ENCODE data around the gene PHC2.

PHC2 gene

DNA sequence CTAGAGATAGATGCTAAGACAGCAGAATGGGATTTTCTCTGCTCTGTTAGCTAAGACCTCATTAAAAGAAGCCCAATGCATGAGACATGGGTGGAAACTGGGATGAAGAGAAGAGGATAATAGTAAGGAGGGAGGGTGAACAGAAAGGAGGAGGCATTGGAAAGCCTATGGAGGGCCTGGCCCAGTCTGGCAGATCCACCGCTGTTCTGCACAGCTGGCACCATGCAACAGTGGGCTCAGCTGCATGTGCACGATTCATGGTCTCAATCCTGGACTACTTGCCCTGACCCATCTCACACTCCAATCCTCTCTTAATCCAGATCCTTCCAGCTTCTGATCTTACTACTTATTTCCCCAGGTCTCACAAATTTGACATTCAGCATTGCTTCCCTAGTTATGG, 2.2 kb downstream of the PHC2 start:
- peak overlapping the region; percentile 67 for H3K4me3 ChIP-seq (ENCODE audit: low read depth, low read length)

DNA sequence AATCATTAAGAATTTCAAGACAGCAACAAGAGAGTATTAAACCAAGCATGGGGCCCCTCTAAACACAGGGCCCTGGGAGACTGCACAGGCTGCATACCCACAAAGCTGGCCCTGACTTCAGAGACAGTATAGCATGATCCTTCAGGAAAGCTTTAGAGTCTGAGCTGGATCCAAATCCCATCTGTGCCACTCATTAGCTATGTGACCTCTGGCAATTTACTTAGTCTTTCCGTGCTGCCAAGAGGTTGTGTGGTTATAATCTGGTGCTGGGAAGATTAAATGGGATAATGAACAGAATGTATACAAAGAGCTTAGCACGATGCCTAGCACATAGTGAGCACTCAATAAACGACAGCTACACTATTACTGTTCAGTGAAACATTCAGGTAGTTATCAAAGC, 4.0 kb downstream of the PHC2 start:
- no peak overlapping the region for H3K4me3 ChIP-seq (ENCODE audit: low read depth, low read length)
- DNase-seq (ENCODE audit: low read depth) = no peak

More for the DNA sequence above, 2.2 kb downstream of the PHC2 start:
- no peak for DNase-seq (ENCODE audit: low read depth)

DNA sequence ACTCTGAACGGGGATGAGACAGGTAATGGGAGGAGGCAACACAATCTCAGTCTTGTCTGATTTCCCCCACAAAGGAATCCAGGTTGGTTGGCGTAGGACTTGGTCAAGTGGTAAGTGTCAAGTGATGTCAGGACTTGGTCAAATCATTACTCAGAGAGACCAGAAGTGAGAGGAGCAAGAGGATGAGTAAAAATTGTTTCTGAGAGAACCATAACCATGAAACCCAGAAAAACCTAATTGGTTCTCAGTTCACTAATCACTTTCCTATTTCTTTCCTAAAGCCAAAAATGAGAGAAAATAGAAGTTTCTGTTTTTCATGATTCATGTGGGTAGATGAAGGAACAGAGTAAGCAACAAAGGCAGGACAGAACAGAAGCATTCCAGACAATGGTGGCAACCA, 5.0 kb downstream of the PHC2 start:
- H3K4me3 ChIP-seq (ENCODE audit: low read depth, low read length) = no peak overlapping the region
- no peak for DNase-seq (ENCODE audit: low read depth)

DNA sequence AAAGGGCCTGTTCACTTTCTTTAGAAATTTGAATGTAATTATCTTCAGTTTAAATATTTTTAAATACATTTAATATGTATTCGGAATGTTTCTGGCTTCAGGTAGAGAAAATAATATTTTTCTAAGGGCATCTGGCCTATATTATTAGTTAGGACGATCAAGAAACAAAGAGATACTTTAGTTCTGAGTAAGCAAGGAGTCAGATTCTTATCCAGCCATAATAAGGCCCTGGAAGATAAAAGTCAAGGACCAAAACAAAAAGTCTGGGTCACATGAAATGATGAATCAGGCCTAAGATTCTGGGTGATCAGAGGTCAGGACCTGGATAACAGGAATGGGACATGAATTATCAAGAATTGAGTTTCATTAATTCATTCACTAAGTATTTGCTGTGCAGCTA, 6.3 kb downstream of the PHC2 start:
- DNase-seq (ENCODE audit: low read depth) = no peak
- no peak overlapping the region for H3K4me3 ChIP-seq (ENCODE audit: low read depth, low read length)

DNA sequence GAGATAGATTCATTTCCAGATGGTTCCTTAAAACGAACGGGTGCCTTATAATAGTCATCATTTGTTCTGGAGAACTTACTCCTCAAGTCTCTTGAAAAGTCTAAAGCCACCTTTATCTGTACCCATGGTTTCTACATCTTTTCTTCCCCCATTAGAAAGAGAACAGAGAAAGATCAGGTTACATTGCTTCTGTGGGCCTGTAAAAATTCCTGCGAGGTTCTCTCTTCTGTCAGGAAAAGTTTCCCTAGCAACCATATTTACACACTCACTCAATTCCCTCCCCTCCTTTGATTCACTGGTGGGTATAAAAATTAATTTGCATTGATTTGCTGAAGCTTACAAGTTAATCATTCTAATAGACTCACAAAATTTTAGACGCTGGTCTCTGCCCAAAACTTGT, 6.7 kb downstream of the PHC2 start:
- no peak for DNase-seq (ENCODE audit: low read depth)
- H3K4me3 ChIP-seq (ENCODE audit: low read depth, low read length) = no peak overlapping the region

DNA sequence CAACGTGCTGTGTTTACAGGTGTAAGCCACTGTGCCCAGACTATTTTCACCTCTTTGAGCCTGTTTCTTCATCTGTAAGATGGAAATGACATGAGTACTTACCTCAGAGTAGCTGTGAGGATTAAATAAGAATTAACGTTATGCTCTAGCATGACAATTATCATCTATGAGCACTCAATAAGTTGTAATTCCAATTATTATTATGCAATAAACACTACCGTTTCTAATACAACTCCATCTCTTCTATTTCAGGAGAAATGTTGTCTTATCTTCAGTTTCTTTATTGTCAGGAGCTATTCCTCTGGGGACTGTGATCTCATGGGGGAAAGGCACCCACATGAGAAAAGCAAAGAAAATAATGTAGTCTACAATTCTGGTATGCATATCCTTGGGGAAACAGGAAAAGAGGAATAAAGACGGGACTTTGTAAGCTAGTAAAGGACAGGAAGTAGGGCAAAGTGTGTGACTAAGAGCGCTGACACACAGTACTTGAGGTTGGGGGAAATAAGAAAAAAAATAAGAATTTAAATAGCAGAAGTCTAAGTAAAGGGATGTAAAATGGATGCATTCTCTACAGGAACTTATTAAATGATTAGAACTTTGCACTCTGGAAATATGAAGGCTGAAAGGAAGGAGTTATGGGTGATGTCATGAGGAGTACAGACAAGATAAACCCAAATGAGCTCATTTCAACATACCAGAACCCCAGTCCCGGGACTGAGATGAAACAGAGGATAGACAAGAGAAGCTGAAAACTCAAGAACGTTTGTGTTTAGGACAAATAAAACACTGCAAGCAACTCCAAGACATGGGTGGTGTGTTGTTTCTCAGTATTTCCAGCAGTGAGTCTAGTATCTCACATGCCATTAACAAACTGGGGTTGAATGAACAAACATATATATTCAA, 9.8 kb downstream of the PHC2 start:
- DNase-seq (ENCODE audit: low read depth) = no peak
- no peak overlapping the region for H3K4me3 ChIP-seq (ENCODE audit: low read depth, low read length)

DNA sequence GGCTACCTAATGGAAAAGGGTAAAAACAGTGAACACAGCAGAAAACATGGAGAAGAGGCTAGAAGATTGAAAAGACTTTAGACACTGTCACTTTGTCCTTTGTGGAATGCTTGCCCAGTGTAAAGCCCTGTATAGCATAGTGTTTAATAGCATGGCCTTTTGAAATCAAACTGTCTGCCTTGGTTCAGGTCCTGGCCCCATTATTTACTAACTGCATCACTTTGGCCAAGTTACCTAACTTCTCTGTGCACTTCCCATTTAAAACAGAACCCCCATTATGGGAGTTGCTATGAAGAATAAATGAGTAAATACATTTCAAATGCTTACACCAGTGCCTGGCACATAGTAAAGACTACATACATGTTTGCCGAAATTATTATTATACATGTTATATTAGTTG, 12.1 kb downstream of the PHC2 start:
- DNase-seq (ENCODE audit: low read depth) = no peak
- H3K4me3 ChIP-seq (ENCODE audit: low read depth, low read length) = no peak overlapping the region

DNA sequence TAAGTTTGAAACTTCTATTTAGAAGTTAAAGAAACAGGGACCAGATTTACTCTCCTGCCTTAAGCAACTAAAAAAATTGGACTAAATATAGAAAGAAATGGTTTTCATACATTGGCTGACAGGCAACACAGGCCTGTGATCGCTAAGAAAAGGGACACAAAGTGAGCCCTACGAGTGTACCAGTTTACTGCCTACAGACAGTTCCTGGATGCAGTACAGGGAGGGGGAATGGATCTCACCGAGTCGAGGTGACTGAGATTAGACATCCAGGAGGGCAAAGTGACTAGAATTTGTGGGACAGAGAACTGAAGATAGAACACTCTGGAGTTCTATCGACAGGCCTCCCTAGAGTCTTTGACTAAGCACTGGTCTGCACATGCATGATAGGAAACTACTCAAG, 16.0 kb downstream of the PHC2 start:
- DNase-seq (ENCODE audit: low read depth) = no peak
- no peak overlapping the region for H3K4me3 ChIP-seq (ENCODE audit: low read depth, low read length)

DNA sequence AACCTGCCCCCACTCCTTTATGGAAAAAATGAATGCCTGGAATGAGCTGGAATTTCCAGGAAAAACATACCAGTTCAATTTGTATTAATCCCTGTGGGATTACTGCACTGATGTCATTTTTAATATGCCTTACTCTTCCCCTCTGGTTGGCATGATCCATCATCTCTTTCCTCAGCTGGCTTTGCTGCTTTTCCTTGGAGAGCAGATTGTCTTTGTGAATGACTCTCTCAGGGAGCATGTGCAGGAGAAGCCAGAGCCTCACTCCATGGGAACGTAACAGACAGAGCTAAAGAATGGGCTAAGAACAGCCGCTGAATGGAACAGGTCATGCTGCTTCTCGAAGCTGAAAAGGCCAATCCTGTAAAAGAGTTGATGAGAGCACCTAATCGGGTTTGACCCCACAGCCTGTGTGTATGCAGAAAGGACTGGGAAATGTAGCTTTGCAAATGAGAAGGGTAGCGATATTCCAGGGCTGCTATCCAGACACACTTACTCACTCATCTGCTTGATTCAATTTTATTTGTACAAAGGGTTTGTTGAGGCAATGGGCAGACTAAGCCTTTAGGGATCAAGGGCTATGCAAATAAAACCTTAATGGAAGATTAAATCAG, 20.7 kb downstream of the PHC2 start:
- peak overlapping the region; percentile 14 for H3K4me3 ChIP-seq (ENCODE audit: low read depth, low read length)
- DNase-seq (ENCODE audit: low read depth) = peak; percentile 69

DNA sequence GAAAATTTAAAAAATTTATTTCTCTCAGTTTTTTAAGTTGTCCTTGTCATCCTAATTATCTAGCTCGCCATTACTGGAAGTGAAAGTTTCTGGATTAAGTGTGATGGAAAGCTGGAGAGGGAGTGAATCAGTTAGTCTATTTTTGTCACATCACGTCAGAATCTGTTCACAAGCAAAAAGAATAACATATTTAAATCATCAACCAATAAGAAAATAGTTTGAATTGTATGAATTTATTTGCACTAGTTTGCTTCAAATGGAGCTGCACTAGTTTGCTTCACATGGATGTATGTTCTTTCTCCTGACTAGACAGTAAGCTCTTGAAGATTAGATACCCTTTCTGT, 22.8 kb downstream of the PHC2 start:
- no peak overlapping the region for H3K4me3 ChIP-seq (ENCODE audit: low read depth, low read length)
- no peak for DNase-seq (ENCODE audit: low read depth)

DNA sequence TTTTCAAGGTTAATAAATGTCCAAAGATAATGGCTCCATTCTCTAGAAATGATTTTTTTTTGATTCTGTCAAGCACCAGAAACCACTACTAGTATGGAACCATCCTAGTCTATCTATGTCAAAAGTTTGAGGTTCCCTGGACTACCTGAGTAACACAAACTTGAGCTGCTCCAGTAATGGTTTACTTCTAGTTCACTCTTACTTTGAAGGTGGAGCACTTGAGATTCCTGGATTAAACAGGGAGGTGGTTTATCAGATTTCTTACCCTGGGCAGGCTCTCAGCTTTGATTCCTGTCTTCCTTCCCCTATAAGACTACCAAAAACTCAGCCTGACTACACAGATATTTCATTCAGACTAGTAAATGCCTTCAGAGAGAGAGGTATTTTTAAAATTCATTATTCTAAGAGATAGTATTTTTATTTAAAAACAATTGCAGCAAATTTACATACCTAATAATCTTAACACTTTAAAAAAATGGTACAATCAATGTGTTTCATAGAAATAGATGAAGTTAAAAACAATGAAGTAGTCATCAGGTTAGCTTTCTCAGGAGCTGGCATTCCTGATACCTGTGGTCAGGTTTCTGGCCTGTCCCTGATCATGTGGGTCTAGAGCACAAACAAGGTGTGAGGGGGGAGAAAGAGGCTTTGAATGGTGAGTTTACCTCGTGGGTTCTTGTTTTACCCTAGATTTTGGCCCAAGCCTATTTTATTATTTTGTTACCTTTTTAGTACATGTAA, 23.4 kb downstream of the PHC2 start:
- no peak for DNase-seq (ENCODE audit: low read depth)
- H3K4me3 ChIP-seq (ENCODE audit: low read depth, low read length) = no peak overlapping the region

DNA sequence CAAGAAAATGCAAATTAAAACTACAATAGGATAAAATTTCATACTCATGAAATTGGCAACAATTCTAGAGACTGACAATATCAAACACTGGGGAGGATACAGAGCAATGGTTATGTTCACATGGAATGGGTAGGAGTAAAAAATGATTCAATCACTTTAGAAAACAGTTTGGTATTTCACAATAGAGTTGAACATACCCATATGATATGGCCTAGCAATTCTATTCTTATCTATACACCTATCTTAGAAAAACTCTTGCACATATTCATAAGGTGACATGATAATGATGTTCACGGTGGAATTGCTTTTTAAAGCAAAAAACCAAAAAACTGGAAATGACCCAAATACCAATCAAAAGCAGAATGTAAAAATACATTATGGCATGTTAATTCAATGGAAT, 28.7 kb downstream of the PHC2 start:
- DNase-seq (ENCODE audit: low read depth) = no peak
- no peak overlapping the region for H3K4me3 ChIP-seq (ENCODE audit: low read depth, low read length)

DNA sequence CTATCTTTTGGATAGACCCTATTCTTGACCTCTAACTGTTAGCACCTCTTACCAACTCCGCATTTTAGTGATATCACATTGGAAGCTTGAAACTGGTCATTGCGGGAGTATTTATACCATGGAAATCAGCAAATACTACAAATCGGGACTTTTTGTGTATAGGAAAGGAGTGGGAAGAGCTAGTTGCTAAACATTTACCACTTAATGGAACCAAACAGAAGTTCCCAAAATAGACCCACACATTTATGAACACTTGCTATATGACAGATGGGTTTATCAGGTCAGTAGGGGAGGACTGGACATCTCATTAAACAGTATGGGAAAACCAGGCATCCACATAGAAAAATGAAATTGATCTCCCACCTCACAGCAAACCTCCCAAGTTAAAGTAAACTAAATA, 29.4 kb downstream of the PHC2 start:
- DNase-seq (ENCODE audit: low read depth) = no peak
- H3K4me3 ChIP-seq (ENCODE audit: low read depth, low read length) = no peak overlapping the region

DNA sequence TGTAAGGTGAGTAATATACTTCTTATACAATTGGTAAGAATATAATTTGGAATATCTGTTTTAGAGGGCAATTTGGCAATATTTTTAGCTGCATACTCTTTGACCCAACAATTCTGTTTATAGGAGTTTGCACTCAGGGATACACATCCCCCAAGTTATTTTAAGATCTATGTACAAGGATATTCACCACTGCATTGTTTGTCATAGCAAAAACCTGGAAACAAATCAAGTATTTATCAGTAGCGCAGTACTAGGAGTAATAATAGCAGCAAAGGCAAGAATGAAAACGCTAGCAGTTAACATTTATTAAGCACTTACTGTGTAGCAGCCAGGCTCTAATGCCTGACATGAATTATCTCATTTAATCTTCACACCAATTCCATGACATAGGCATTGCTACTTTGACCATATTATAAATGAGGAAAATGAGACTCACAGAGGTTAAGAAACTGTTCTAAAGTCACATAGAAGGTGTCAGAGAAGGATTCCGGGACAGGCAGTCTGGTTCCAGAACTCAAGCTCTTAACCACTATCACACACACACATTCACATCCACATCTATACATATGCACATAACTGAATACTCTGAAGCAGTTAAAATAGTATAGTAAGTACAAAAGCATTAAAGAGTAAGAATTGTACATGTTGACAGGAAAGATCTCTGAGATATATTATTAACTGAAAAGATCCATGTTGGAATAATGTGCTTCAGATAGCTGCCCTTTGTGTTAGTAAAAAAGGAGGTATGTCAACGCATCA, 30.6 kb downstream of the PHC2 start:
- H3K4me3 ChIP-seq (ENCODE audit: low read depth, low read length) = no peak overlapping the region
- no peak for DNase-seq (ENCODE audit: low read depth)

DNA sequence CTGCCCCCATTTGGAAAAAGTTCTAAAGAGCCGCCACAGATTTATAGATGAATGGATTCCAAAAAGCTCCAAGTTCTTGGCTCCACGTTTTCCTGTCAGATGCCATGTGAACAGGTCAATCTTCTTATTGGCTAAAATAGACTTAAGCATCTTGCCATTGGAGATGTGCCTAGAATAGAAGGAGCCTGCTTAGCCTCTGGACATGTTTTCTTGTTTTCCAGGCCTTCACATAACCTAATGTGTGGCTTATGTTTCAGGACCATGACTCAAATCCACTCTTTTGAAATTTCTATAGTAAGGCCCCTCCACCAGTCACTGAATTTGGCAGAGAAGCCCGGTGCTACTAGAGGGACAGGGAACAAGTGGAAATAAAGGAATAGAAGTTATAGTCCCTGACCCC, 31.5 kb downstream of the PHC2 start:
- H3K4me3 ChIP-seq (ENCODE audit: low read depth, low read length) = no peak overlapping the region
- no peak for DNase-seq (ENCODE audit: low read depth)

DNA sequence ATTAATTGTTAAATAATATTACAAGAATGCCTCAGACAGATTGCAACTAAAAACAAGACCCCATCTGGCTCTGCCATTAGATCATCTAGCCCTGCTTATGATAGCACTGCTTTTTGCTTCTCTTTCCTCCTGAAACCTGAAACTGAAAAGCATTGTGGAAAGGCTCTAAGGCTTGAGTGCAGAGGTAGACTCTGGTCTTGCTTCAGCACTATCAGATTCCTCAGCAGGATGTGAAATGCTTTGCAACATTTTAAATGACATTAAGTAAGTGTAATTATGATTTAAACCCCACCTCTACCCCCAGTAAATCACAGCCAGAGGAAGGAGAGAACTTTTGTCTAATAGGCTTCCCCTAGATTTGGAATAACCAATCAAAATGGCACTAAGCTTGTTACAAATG, 32.9 kb downstream of the PHC2 start:
- no peak for DNase-seq (ENCODE audit: low read depth)

DNA sequence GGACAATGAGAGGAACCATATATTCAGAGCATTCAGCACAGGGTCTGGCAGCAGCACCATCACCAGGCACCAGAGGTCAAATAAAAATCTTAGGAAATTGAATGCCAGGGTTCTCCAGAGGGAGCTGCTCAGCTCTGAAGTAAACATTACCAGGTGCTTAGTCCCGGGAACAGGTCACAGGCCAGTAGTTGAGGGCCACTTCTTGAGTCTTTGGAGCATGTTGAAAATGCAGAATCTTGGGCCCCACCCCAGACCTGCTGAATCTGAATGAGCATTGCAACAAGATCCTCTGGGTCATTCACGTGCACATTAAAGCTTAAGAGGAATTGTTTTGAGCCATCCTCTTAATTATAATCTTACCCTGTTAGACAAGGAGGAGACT, 33.8 kb downstream of the PHC2 start:
- no peak for DNase-seq (ENCODE audit: low read depth)
- no peak overlapping the region for H3K4me3 ChIP-seq (ENCODE audit: low read depth, low read length)

More for the DNA sequence above, 32.9 kb downstream of the PHC2 start:
- no peak overlapping the region for H3K4me3 ChIP-seq (ENCODE audit: low read depth, low read length)

DNA sequence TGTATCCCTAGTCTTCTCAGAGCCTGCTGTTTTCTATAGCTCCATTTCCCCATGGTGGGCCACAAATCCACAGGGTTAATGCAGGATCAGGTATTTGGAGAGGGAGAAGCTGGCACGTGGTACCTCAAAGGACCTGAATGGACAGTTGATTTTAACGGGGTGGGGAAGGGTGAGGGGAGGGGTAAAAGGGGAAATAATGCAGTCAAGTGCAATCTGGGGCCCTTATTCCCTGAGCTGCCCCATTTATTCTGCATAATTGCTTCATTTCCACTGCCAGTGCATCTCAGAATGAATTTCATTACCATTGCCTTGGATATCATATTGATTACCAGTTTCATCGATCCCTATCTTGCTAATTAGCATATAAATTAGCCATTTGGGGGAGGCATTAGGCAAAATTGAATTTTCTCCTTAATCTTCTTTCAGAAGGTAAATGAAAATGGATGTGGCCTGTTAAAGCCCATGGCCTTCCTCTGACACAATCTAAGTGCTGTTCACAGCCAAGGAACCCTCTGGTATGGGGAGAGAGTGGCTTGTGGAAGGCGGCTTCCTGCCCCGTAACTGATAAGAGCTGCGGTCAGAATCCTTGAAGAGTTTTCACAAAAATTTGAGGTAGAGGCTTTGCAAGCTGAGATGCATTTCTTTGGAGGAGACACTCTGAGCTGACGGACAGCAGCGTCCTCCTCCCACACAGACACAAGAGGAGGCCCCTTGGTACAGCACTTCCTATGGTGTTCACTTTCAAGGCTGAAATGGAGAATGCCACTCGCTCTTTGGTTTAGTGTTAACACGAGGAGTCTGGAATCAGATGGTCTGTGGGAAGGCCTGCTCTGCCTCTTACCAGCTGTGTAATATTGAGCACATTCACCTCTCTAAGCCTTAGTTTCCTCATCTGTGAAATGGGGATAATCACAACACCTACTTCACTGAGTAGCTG, 34.4 kb downstream of the PHC2 start:
- no peak overlapping the region for H3K4me3 ChIP-seq (ENCODE audit: low read depth, low read length)
- no peak for DNase-seq (ENCODE audit: low read depth)

DNA sequence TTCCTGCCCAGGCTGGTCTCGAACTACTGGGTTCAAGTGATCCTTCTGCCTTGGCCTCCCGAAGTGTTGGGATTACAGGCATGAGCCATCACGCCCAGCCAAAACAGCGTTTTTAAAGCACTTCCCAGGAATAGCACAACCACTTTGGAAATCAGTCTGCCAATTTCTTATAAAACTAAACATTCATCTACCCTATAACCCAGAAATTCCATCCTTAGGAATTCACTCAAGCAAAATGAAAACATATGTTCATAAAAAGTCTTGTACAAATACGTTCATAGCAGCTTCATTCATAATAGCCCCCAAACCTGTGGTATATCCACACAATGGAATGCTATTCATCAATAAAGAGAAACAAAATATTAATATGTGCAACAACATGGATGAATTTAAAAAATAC, 36.1 kb downstream of the PHC2 start:
- no peak overlapping the region for H3K4me3 ChIP-seq (ENCODE audit: low read depth, low read length)
- DNase-seq (ENCODE audit: low read depth) = no peak
